ENCODE data around the gene IFT57. TPM values are rescaled to one million over a fixed set of nuclear protein-coding genes. Genes with fewer than 3 reads are reported as not detected.

IFT57 gene
- polyA plus RNA-seq, 1 donor (not counting 4 experiments of a cell fraction or from before 2014, with no cell fraction given): 47.6 TPM

GRCh38 chr3:108136561-108137459 lies 85.4 kb downstream of the IFT57 start:
- H3K79me2 ChIP-seq (ENCODE audit: control insufficient read depth, insufficient read depth, low read length): no peaks in the 10 kb centered on the region
- H3K9me3 ChIP-seq (ENCODE audit: control insufficient read depth, low read depth, low read length): no peaks in the 10 kb centered on the region
- peaks cover 14% of the 10 kb centered on the region for H3K4me1 ChIP-seq (ENCODE audit: control insufficient read depth, extremely low read depth, insufficient read depth, low read length)
- DNase-seq (ENCODE audit: low read depth, low spot score) (no peak), FAIRE-seq (no peak)
- no peak overlapping the region for H3K27ac ChIP-seq (ENCODE audit: control insufficient read depth, insufficient read depth, low read length)
- H3K4me2 ChIP-seq (ENCODE audit: control insufficient read depth, extremely low read depth, insufficient read depth, low read depth, low read length): no peak overlapping the region
- H3K36me3 ChIP-seq (ENCODE audit: control insufficient read depth in 2 of 2, extremely low read depth in 1 of 2, insufficient read depth in 2 of 2, low read length in 2 of 2): no peaks in the 10 kb centered on the region
- dilution Hi-C loops (cut with MboI; ENCODE audit: extremely low pct_ligation_motif_present, low sequenced_read_pairs): no loop called here
- H3K4me3 ChIP-seq (ENCODE audit: control insufficient read depth in 2 of 3, extremely low read depth in 1 of 3, insufficient read depth in 2 of 3, low read depth in 1 of 3, low read length in 3 of 3): no peak overlapping the region
- H3K9ac ChIP-seq (ENCODE audit: control insufficient read depth, extremely low read depth, insufficient read depth, low read length): no peak overlapping the region
- no peaks in the 10 kb centered on the region for H4K20me1 ChIP-seq (ENCODE audit: control insufficient read depth, extremely low read depth, insufficient read depth, low read length)
- no peak overlapping the region for H2AFZ ChIP-seq (ENCODE audit: control insufficient read depth, low read length)
- H3K27me3 ChIP-seq (ENCODE audit: control insufficient read depth, extremely low read depth, insufficient read depth, low read length): no peaks in the 10 kb centered on the region
- no peaks in the 10 kb centered on the region for H3K9me1 ChIP-seq (ENCODE audit: control insufficient read depth, extremely low read depth, insufficient read depth, low read length)
- no peak for TF ChIP-seq EZH2 (IDR thresholded peaks at IDR 0.05; ENCODE audit: low read length)
- TF ChIP-seq CTCF (optimal IDR thresholded peaks at IDR 0.05 in 1 of 3, IDR thresholded peaks at IDR 0.05 in 1 of 3, conservative IDR thresholded peaks at IDR 0.05 in 1 of 3; ENCODE audit: extremely low read depth in 1 of 3, insufficient read depth in 2 of 3, low read length in 3 of 3): no peak

- DNase-seq (ENCODE audit: low read depth, low spot score) (no peak), FAIRE-seq (no peak)
- dilution Hi-C loops (cut with MboI; ENCODE audit: extremely low pct_ligation_motif_present, low sequenced_read_pairs): no loop called here
- Histone ChIP-seq H3K4me2 (ENCODE audit: control insufficient read depth, extremely low read depth, insufficient read depth, low read depth, low read length) (no peak overlapping the region), H3K27me3 (ENCODE audit: control insufficient read depth, extremely low read depth, insufficient read depth, low read length) (no peaks in the 10 kb centered on the region), H3K4me1 (ENCODE audit: control insufficient read depth, extremely low read depth, insufficient read depth, low read length) (peaks cover 33% of the 10 kb centered on the region), H4K20me1 (ENCODE audit: control insufficient read depth, extremely low read depth, insufficient read depth, low read length) (no peaks in the 10 kb centered on the region), H3K9me3 (ENCODE audit: control insufficient read depth, low read depth, low read length) (no peaks in the 10 kb centered on the region), H3K79me2 (ENCODE audit: control insufficient read depth, insufficient read depth, low read length) (no peaks in the 10 kb centered on the region), H3K27ac (ENCODE audit: control insufficient read depth, insufficient read depth, low read length) (no peak overlapping the region), H3K9me1 (ENCODE audit: control insufficient read depth, extremely low read depth, insufficient read depth, low read length) (no peaks in the 10 kb centered on the region), H3K36me3 (ENCODE audit: control insufficient read depth in 2 of 2, extremely low read depth in 1 of 2, insufficient read depth in 2 of 2, low read length in 2 of 2) (no peaks in the 10 kb centered on the region), H3K4me3 (ENCODE audit: control insufficient read depth in 2 of 3, extremely low read depth in 1 of 3, insufficient read depth in 2 of 3, low read depth in 1 of 3, low read length in 3 of 3) (no peak overlapping the region), H2AFZ (ENCODE audit: control insufficient read depth, low read length) (no peak overlapping the region), H3K9ac (ENCODE audit: control insufficient read depth, extremely low read depth, insufficient read depth, low read length) (no peak overlapping the region)
- TF ChIP-seq CTCF (optimal IDR thresholded peaks at IDR 0.05 in 1 of 3, IDR thresholded peaks at IDR 0.05 in 1 of 3, conservative IDR thresholded peaks at IDR 0.05 in 1 of 3; ENCODE audit: extremely low read depth in 1 of 3, insufficient read depth in 2 of 3, low read length in 3 of 3): no peak
- TF ChIP-seq EZH2 (IDR thresholded peaks at IDR 0.05; ENCODE audit: low read length): no peak
Observed at GRCh38 chr3:108134555-108134880, 87.7 kb downstream of the IFT57 start.
